ENCODE measurements around the gene ST3GAL5.

GRCh38 chr2:85914922-85915321 lies 26.1 kb upstream of the ST3GAL5 start:
- TF ChIP-seq POLR2A (IDR thresholded peaks at IDR 0.05) (no peak), CTCF (IDR thresholded peaks at IDR 0.05) (no peak)
